Right atrium auricular region (tissue), 2 donors: Measurements from ENCODE around the gene NBEAL2. TPM values are rescaled to one million over a fixed set of nuclear protein-coding genes. Genes with fewer than 3 reads are reported as not detected.
"Not testable (repeated sequence)": the region's sequence is repeated elsewhere in the genome, so short reads cannot be mapped to it uniquely, and the experiment has no call there.

Experiments used
- DNase-seq: peaks from one replicate; pipeline ENCODE4 v3.0.0-alpha.2; 2019; ENCODE audit warnings: low spot score
- H3K27ac ChIP-seq, 2 donors: fragments of 200-600 bp; sonication (generic); 1 replicate in 1 of 2; 2 replicates in 1 of 2; pipeline ENCODE4 v1.5.1; 2016 to 2019
- H3K27me3 ChIP-seq, 2 donors: fragments of 200-600 bp; sonication (generic); one replicate each; pipeline versions ENCODE4 v1.5.1 to v1.6.0; 2017 to 2019
- H3K36me3 ChIP-seq: fragments of 200-600 bp; sonication (generic); one replicate; pipeline ENCODE4 v1.5.1; 2016
- H3K4me1 ChIP-seq, 2 donors: fragments of 200-600 bp; sonication (generic); one replicate each; pipeline versions ENCODE4 v1.5.1 to v1.6.0; 2017 to 2019
- H3K4me3 ChIP-seq, 2 donors: fragments of 200-600 bp; sonication (generic); 1 replicate in 1 of 2; 2 replicates in 1 of 2; pipeline ENCODE4 v1.5.1; 2017 to 2019; ENCODE audit warnings: mild to moderate bottlenecking in 1 of 2, moderate library complexity in 1 of 2
- H3K9me3 ChIP-seq, 2 donors: fragments of 200-600 bp; sonication (generic); one replicate each; pipeline ENCODE4 v1.5.1; 2019
- total RNA-seq, 2 donors: library from RNA; depleted of rRNA; stranded (reverse); fragments of >200 nt; gene quantifications; one replicate each; pipeline ENCODE4 v1.1.0, GENCODE V29; 2016
- TF ChIP-seq, protein P1 (sequence below), 2 donors: fragments of 200-600 bp; sonication (generic); IDR thresholded peaks; one replicate each; pipeline ENCODE4 v1.5.1; 2019; ENCODE audit warnings: antibody characterized with exemption in 2 of 2

Gene NBEAL2
- total RNA-seq, 2 donors from 2014 or later, result 7.5 to 15.3 TPM

DNA sequence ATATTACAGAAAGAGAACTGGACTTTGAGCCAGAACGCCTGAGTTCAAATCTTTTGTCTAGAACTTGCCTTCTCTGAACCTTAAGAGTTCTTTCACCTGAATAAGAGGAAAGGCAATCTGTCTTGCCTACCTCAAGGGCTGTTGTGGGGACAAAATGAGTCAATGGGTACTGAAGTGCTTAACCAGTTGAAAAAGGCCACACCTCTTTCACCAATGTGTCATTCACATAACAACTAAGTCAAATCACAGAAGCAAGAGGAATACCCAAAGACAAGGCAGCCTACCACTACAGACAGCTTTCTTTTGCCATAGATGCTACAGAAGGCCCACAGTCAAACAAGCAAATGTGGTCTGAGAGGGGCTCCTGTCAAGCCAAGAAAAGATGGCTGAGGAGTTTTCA lies 39.7 kb downstream of the NBEAL2 start:
- Histone ChIP-seq H3K27ac (no peak overlapping the region), H3K36me3 (peaks cover 38% of the 10 kb centered on the region), H3K4me1 (peaks cover 0 to 10% of the 10 kb centered on the region in 2 donors), H3K9me3 (no peaks in the 10 kb centered on the region), H3K4me3 (no peak overlapping the region), H3K27me3 (no peaks in the 10 kb centered on the region)
- no peak for DNase-seq
- TF ChIP-seq, protein P1, sequence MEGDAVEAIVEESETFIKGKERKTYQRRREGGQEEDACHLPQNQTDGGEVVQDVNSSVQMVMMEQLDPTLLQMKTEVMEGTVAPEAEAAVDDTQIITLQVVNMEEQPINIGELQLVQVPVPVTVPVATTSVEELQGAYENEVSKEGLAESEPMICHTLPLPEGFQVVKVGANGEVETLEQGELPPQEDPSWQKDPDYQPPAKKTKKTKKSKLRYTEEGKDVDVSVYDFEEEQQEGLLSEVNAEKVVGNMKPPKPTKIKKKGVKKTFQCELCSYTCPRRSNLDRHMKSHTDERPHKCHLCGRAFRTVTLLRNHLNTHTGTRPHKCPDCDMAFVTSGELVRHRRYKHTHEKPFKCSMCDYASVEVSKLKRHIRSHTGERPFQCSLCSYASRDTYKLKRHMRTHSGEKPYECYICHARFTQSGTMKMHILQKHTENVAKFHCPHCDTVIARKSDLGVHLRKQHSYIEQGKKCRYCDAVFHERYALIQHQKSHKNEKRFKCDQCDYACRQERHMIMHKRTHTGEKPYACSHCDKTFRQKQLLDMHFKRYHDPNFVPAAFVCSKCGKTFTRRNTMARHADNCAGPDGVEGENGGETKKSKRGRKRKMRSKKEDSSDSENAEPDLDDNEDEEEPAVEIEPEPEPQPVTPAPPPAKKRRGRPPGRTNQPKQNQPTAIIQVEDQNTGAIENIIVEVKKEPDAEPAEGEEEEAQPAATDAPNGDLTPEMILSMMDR (IDR thresholded peaks at IDR 0.05), result no peak

DNA sequence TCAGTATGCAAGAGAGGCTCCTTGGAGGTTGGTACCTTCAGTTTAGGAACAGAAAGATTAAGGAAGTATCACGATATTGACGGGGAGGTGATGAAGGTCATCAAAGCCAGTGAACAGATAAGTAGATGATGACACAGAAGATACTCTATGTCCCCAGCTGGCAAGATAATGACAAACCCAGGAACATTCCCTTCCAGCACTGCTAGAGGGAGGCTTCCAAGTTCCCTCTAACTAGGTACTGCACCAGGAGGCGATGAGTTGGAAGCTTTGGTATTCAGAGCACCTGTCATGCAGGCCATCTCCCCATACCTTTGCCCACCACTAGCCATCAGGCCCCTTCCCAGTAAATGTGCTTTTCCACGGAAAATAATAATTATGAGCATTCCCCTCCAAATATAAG lies 40.8 kb downstream of the NBEAL2 start:
- peaks cover 34% of the 10 kb centered on the region for H3K36me3 ChIP-seq
- no peak for DNase-seq
- H3K4me3 ChIP-seq, result no peak overlapping the region
- H3K9me3 ChIP-seq, result no peaks in the 10 kb centered on the region
- peaks cover 0 to 14% of the 10 kb centered on the region in 2 donors for H3K4me1 ChIP-seq
- TF ChIP-seq, protein P1 (IDR thresholded peaks at IDR 0.05), result no peak
- no peak overlapping the region for H3K27ac ChIP-seq
- no peaks in the 10 kb centered on the region for H3K27me3 ChIP-seq

DNA sequence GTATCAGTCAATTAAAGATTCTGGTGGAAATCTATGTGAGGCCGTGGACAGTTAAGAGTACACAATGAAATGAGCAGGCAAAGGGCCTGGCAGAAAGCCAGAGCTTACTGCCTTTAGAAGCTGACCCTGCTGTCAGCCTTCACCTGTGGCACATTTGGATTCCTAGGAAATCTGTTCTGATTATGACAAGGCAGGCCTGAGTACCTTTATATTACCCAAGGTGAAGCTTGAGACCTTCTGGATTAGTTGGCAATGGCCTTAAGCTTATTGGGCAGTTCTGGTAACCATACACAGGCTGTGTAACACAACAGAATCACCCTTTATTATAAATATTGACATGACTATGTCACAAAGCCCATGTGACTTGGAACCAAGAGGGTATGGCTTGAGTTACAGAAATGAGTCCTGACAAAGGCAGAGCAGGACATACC lies 43.2 kb downstream of the NBEAL2 start:
- H3K27ac ChIP-seq, result peak overlapping the region; percentile 21 to 27
- no peak for DNase-seq
- TF ChIP-seq, protein P1 (IDR thresholded peaks at IDR 0.05), result no peak

DNA sequence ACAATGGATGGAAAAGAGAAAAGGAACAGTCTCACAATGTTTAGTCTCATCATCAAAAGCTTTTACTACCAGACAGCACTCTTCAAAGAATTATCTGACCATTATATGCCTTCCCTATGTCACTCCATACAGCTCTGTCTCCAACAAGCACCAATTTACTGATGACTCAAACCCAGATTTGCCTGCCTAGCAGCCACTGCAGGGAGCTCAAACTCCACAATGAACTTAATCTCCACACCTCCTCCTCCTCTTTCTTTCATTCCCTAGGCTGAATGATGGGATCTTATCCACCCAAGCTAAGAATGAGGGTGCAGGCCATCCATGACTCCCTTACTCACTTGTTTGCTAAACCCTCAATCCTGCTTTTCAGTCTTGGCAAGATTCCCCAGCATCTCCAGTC lies 45.5 kb downstream of the NBEAL2 start:
- no peak for DNase-seq
- H3K9me3 ChIP-seq, result no peaks in the 10 kb centered on the region
- H3K4me1 ChIP-seq, result peaks cover 0 to 14% of the 10 kb centered on the region in 2 donors
- H3K27ac ChIP-seq, result no peak overlapping the region
- no peaks in the 10 kb centered on the region for H3K27me3 ChIP-seq
- H3K36me3 ChIP-seq, result peaks cover 4% of the 10 kb centered on the region
- TF ChIP-seq, protein P1 (IDR thresholded peaks at IDR 0.05), result no peak
- no peak overlapping the region for H3K4me3 ChIP-seq

More for the DNA sequence above, 43.2 kb downstream of the NBEAL2 start:
- no peaks in the 10 kb centered on the region for H3K27me3 ChIP-seq
- no peak overlapping the region for H3K4me3 ChIP-seq
- H3K9me3 ChIP-seq, result no peaks in the 10 kb centered on the region
- peaks cover 19% of the 10 kb centered on the region for H3K36me3 ChIP-seq
- H3K4me1 ChIP-seq, result peaks cover 0 to 14% of the 10 kb centered on the region in 2 donors

DNA sequence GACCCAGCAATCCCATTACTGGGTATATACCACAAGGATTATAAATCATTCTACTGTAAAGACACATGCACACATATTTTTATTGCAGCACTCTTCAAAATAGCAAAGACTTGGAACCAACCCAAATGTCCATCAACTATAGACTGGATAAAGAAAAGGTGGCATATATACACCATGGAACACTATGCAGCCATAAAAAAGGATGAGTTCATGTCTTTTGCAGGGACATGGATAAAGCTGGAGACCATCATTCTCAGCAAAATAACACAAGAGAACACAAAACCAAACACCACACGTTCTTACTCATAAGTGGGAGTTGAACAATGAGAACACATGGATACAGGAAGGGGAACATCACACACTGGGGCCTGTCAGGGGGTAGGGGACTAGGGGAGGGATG lies 47.0 kb downstream of the NBEAL2 start:
- not testable (repeated sequence) for H3K9me3 ChIP-seq, H3K27me3 ChIP-seq, H3K36me3 ChIP-seq, H3K4me3 ChIP-seq, H3K27ac ChIP-seq, DNase-seq
- H3K4me1 ChIP-seq, result peaks cover 0 to 14% of the 10 kb centered on the region in 2 donors

DNA sequence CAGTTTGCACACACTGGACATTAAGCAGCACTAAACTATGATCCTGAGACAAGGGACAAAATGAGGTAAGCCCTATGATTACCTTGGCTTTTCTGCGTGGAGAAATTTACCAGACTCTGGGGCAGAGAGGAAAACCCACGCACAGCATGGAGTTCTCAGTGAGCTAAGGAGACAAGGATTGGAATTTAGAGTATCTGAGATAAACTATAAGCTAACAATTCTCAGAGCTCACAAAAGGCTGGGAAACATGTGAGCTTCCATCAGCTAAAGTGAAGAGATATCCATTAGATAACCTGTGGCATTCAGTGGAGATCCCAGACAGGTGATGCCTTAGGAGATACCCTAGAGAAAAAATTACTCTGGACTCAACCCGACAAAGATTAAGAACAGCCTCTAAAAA lies 48.7 kb downstream of the NBEAL2 start:
- DNase-seq, result no peak
- Histone ChIP-seq H3K27me3 (no peaks in the 10 kb centered on the region), H3K9me3 (no peaks in the 10 kb centered on the region), H3K36me3 (peaks cover 4% of the 10 kb centered on the region), H3K4me3 (no peak overlapping the region), H3K4me1 (peaks cover 0 to 4% of the 10 kb centered on the region in 2 donors), H3K27ac (no peak overlapping the region)
- TF ChIP-seq, protein P1 (IDR thresholded peaks at IDR 0.05), result no peak
